ENCODE data around the gene TEKTIP1.

TEKTIP1 gene

DNA sequence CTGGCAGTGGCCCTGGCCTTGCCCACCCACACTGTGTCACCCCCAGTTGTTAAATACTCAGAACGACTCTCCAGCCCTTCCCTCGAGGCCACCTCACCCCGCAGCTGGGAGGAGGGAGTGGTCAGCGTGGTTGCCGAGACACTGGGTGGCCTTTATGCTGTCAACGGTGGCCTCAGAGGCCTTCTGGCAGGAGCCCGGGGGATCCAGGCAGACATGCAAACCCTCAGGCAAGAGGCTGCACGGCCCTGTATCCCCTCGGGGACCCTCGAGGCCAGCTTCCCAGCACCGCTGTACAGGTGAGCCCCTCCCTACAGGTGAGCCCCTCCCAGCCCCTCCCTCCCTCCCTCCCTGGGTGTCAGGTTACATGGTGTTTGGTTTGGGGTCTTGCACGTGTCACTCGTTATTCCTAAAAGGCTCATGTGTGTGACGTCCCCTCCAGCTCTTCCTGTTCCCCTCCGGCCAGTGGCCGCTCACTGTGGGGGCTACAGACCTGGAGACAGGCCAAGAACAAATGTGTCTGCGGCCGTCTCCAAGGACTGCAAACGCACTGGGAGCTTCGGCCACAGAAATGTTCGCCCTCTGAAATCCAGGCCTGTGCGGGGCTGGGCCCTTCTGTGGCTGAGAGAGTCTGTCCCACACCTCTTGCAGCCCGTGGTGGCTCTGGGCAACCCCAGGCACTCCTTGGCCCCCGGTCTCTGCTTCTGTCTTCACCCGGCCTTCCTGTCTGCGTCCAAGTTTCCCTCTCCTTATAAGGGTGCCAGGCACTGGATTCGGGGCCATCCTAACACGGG is at the start of gene TEKTIP1:
Gene TEKTIP1 (plus strand): TSS at position 210 of the 791 bp plus-strand sequence. CDS start 4 bp downstream, at position 214.
- TF ChIP-seq, protein P1, sequence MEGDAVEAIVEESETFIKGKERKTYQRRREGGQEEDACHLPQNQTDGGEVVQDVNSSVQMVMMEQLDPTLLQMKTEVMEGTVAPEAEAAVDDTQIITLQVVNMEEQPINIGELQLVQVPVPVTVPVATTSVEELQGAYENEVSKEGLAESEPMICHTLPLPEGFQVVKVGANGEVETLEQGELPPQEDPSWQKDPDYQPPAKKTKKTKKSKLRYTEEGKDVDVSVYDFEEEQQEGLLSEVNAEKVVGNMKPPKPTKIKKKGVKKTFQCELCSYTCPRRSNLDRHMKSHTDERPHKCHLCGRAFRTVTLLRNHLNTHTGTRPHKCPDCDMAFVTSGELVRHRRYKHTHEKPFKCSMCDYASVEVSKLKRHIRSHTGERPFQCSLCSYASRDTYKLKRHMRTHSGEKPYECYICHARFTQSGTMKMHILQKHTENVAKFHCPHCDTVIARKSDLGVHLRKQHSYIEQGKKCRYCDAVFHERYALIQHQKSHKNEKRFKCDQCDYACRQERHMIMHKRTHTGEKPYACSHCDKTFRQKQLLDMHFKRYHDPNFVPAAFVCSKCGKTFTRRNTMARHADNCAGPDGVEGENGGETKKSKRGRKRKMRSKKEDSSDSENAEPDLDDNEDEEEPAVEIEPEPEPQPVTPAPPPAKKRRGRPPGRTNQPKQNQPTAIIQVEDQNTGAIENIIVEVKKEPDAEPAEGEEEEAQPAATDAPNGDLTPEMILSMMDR (IDR thresholded peaks at IDR 0.05; ENCODE audit: low read depth, low read length, missing control alignments) = no peak
- H3K4me3 ChIP-seq (ENCODE audit: low read depth, low read length) = no peak within 1 kb of the TSS
- DNase-seq (ENCODE audit: low read depth) = no peak

DNA sequence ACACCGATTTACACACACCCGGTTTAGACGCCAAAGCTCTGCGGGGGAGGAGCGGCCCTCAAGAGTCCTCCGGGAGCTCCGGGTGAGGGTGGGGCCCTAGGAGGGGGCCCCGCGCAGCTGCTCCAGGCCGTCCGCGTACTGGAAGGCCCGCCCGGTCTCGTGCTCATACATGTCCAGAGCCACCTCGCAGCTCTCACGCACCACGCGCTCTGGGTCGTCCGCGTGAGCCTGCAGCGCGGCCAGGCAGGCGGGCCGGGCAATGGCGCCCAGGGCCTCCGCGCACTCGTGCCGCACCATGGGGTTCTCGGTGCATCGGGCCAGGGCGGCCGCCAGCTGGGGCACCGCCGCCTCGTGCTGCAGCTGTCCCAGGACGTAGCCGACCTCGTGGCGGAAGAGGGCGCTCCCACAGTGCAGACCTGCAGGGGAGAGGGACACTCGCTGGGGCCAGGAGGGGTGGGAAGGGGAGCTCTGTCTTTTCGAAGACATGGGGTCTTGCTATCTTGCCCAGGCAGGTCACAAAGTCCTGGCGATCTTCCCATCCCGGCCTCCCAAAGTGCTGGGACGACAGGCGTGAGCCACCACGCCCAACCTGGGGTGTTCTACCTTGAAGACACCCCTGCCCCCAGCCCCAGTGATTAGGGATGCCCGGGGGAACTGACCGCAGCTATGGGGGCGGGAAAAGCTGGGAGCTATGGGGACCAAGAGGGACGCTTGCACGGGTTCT is 47.4 kb upstream of the TEKTIP1 start:
- H3K4me3 ChIP-seq (ENCODE audit: low read depth, low read length) = no peak overlapping the region
- no peak for DNase-seq (ENCODE audit: low read depth)

DNA sequence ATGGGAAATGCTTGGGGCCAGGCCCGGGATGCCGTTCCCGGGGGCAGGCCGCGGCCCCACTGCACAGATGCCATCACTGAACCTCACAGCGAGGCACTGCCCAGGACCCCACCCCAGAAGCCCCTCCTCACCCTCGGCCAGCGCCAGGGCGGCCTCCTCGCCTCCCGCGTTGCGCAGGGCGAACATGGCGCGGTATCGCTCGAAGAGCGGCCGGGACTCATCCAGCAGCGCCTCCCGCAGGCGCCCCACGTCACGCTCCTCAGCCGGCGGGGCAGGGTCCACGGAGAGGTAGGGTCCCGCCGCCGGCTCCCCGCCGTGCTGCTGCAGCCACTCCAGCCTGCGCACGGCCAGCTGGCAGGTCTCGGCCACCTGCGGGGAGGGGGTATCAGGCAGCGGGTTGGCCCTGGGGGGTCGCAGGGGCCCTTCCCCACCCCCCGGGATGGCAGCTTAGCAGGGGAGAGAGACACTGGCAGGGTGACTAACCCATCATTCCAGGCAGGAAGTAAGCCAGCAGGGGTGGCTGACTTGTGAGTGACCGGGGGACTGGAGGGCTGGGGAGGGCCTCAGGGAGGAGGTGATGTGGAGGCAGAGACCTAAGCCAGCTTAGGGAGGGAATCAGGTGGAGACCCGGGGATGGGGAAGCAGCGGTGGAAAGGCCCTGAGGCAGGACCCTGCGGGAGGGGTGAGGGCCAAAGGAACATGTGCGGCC is 46.7 kb upstream of the TEKTIP1 start:
- TF ChIP-seq, protein P1 (IDR thresholded peaks at IDR 0.05; ENCODE audit: low read depth, low read length, missing control alignments) = no peak
- DNase-seq (ENCODE audit: low read depth) = no peak

More for the DNA sequence above, 47.4 kb upstream of the TEKTIP1 start:
- TF ChIP-seq, protein P1 (IDR thresholded peaks at IDR 0.05; ENCODE audit: low read depth, low read length, missing control alignments) = no peak

DNA sequence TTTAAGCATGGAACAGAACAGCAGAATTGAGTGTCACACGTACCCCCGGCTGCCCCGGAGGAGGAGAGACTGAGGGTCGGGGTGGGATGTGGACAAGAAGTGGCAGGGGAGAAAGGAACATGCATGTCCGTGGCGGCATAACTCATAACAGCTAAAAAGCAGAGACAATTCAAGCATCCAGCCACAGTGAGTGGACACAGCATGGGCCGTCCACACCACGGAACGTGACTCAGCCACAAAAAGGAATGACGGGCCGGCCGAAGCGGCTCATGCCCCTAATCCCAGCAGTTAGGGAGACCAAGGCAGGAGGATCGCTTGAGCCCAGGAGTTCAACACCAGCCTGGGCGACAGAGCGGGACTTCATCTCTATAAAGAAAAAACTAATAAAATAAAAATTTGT is 46.1 kb upstream of the TEKTIP1 start:
- no peak for DNase-seq (ENCODE audit: low read depth)
- TF ChIP-seq, protein P1 (IDR thresholded peaks at IDR 0.05; ENCODE audit: low read depth, low read length, missing control alignments) = no peak
- no peak overlapping the region for H3K4me3 ChIP-seq (ENCODE audit: low read depth, low read length)

More for the DNA sequence above, 46.7 kb upstream of the TEKTIP1 start:
- H3K4me3 ChIP-seq (ENCODE audit: low read depth, low read length) = no peak overlapping the region

DNA sequence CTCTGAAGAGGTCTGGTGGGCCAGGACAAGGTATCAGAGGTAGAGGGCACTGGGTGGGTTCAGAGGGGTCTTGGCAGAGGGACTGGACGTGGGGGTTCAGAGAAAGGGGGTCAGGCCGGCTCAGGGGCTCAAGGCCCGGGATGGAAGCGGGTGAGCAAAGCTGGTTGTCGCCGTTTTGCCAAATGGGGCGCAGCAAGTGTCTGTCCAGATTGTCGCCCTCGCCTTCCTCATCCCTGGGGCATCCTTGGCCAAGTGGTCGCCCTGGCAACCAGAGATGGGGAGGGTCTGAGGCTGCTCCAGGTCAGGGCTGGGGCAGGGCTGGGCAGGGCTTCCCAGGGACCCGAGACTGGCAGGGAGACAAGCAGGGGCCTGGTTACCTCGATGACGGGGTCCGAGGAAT is 45.3 kb upstream of the TEKTIP1 start:
- H3K4me3 ChIP-seq (ENCODE audit: low read depth, low read length) = no peak overlapping the region
- TF ChIP-seq, protein P1 (IDR thresholded peaks at IDR 0.05; ENCODE audit: low read depth, low read length, missing control alignments) = no peak
- DNase-seq (ENCODE audit: low read depth) = no peak

DNA sequence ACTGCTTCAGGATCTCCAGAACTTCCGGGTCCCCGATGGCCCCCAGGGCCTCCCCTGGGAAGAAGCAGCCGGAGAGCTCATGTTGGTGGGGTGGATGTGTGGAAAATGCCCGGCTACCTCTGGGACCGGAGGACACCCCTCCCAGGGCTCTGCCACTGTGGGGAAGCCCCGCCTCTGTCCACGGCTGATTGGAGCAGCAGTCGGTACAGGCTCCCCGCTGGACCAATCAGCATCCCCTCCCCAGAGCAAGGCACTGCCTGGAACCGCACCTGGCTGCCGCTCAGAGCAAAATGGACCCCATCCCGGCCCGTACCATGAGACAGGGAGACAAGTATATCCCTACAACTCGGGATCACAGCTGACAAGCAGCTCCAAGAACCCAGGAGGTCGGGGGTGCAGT is 44.9 kb upstream of the TEKTIP1 start:
- no peak overlapping the region for H3K4me3 ChIP-seq (ENCODE audit: low read depth, low read length)
- TF ChIP-seq, protein P1 (IDR thresholded peaks at IDR 0.05; ENCODE audit: low read depth, low read length, missing control alignments) = no peak
- no peak for DNase-seq (ENCODE audit: low read depth)

All from GM12864 (cell line).